ENCODE results near the gene GC.
"Not testable (repeated sequence)": the region's sequence is repeated elsewhere in the genome, so short reads cannot be mapped to it uniquely, and the experiment has no call there.

GC gene

GRCh38 chr4:71765821-71766383 lies 18.0 kb downstream of the GC start:
- DNase-seq = no peak

- DNase-seq = no peak
Measured at GRCh38 chr4:71765350-71765749, 18.5 kb downstream of the GC start.

DNA sequence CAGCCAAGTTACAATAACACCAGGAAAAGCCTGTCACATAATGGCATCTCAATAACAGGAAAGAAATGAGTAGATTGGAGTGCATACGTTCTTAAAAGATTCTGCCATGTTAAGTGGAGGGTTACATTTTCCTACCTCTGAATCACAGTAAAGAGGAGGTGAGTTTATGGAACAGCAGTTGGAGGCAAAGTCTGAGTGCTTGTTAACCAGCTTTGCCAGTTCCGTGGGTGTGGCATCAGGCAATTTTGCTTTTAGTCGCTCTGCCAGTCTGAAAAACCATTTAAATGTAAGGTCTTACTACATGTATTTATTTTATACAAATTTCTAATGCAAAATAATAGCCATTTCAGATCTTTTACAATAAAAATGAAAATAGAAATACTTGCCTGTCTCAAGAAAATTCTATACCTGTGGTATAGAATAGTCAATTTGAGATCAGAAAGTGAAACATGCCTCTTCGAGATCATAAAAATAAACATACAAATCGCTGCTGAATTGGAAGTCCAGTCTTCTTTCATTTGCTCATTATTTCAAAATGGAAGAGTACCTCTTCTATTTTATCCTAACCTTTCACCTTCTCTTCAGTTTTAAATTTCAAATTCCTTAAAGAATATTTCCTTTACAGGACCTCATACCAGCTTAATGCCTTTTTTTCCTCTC lies 31.4 kb downstream of the GC start:
- no peak for DNase-seq

GRCh38 chr4:71749008-71749594 lies 34.8 kb downstream of the GC start:
- no peak for DNase-seq

DNA sequence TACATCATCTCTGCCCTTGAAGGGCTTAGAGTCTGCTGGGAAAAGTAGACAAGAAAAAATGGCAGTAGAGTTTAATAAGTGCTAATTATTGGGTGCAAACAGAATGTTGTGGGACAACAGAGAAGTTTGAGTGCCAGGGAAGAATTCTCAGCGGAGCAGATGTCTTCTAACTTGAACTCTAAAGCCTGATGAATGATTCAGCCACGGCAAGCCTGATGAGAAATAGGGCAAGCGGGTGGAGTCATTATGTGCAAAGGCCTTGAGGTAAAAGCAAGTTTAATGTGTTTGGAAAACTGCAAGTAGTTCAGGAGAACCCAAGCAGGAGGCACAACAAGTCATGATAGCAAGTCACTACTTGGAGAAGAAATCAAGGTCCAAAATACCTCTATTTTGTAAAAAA lies 37.5 kb downstream of the GC start:
- DNase-seq = no peak

GRCh38 chr4:71738782-71739181 lies 45.1 kb downstream of the GC start:
- DNase-seq = not testable (repeated sequence)

GRCh38 chr4:71732706-71733105 lies 51.2 kb downstream of the GC start:
- no peak for DNase-seq

DNA sequence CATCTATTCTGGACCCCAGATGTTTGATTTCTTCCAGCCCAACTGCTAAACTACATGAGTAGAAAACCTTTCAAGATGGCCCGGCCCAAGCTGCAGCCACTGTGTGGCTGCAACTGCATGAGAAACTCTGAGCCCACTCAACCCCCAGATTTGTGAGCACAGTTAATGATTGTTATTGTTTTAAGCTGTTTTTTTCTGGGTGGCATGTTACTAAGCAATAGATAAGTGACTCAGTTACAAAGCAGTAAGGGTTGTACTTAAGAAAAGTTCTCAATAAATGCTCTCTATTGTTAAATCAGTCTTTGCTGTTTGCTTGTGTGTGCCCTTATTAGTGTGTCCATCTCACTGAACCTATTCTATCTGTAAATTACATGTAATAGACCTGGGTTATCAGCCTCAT lies 51.8 kb downstream of the GC start:
- no peak for DNase-seq

DNA sequence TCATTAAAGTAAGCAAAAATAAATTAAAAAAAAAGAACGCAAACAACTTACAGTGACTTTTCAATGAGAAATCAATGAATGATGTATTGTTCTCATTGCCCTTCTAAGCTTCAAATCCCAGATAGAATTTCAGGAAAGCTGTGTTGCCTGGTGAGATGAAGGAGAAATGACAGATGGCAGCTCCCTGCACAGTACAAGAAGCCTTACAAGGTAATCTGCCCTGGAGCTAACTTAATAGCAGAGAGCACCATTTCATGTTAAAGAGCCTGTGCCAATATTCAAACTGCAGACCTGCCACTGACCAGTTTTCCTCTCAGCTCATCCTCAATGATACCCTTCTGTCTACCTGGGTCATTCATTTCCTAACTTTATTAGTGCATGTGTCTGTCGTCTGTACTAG lies 54.0 kb downstream of the GC start:
- no peak for DNase-seq

DNA sequence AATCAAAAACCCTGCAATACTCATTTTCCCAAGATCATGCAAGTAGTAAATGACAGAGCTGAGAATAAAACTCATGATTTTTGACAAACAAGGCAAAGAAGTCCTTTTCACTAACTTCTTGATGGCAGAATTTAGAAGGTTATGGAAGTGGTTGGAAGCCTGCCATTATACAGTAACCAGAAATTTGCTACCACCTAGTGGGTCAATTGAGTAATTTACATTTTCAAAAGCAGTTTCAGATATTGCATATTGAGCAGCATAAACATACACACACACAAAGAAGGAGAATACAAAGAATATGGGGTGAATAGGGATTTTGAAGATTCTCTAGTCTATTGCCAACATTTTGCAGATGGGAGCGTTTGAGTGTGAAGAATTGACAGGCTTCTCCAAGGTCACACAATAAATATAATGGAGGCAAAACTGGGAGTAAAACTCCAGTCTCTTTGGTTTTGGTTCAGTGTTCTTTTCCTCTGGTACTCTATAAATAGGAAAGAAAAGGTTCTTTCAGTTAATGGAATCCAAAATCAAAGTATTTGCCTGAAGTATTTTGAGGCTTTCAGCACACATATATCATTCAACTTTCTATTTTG lies 70.2 kb downstream of the GC start:
- peak; percentile 50 for DNase-seq

GRCh38 chr4:71711985-71712348 lies 71.9 kb downstream of the GC start:
- DNase-seq = no peak

DNA sequence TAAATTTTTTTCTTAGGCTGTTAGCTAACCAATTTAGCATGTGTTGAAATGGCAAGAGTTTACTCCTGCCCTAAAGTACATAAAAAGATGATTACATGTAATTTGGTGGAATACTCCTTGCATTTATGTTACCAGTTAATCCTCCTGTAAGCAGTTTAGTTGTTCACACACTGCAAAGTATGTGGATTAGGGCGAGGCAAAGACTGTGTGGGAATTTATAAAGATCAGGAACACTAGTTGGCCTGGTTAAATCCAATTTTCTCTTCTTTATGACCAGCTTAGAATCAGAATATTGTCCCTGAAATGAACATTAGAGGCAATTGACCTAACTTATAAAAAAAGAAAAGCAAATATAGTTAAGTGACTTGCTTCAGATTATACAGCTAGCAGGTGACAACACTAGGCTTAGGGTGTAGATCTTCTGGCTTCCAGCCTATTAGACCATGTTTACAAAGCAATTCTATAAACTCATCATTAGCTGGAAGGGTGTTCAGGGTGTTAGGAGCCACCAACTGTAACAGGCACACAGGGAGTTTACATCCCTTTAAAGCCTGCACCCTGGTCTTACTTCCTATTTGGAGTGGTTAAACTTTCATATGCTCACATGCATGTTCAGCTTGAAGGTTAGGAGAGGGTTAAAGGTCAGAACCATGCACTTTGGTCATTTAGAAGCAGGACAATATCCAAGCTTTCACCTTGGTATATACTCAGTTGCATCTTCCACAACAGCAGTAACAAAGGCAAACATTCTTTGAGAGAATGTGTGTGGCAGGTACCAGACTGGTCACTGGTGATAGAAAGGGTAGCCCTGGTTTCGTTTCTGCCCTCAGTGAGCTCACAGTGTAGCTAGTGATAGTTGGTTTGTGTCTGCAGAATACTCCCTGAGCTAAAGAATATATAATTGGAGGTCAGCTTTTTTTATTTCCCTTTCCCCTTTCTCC lies 72.6 kb downstream of the GC start:
- no peak for DNase-seq

DNA sequence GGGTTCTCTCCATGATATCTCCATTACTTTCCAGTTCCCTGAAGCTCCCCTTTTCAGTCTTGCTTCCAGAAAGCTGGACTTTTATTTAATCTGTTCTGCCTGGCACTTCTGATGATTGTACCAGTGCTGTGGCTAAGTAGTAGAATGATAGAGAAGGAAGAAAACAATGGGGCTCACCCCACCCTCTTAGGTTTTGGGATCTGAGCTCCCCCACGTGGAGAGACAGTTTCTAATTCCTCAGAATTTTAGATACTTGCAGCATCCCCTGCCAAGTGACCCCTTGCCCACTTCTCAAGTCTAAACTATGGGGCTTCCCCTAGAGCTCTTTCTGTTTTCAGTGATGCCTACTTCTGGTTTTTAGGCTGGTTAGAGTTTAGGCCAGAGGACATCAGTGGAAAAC lies 73.9 kb downstream of the GC start:
- DNase-seq = no peak

GRCh38 chr4:71698141-71698540 lies 85.7 kb downstream of the GC start:
- DNase-seq = no peak

GRCh38 chr4:71697031-71697430 lies 86.8 kb downstream of the GC start:
- DNase-seq = no peak

GRCh38 chr4:71694961-71695360 lies 88.9 kb downstream of the GC start:
- no peak for DNase-seq

DNA sequence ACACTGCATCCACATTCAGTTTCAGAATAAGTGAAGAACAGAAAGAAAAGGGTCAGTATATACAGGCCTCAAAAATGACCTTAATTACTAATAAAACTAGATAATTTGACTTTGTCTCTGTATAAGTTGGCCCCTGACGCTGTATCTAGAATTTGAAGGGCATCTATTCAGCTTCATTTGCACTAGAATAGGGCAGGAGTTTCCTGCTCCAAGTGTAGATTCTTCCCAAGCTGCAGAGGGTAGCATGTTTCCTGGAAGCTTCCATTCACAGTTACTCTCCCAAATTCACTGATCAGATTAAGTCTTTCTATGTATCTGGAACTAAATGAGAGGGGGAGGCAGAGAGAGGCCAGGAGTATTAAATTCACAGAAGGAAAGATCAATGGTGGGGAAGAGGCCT lies 90.9 kb downstream of the GC start:
- no peak for DNase-seq

DNA sequence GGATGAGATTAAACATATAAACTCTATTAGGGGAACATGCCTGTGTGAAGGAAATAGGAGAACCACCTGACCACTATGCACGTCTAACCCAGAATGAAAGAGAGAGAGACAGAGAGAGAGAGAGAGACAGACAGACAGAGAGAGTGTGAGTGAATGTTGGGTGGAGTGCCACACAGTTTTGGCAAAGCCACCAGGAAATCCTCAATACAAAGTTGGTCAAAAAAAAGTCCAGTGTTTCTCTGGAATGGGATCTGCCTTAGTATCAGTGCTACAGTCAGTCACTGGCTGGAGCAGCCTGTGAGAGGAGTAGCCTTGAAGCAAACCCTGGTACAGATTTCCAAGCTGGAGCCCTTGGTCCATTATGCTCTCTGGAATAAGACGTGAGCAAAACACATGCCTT lies 91.7 kb downstream of the GC start:
- no peak for DNase-seq
